GM12865 (cell line): Measurements from ENCODE around the gene ALG14.

ENCODE experiments used
- DNase-seq: peaks from one replicate; pipeline ENCODE4 v3.0.0; 2010; ENCODE audit warnings: low read depth
- H3K4me3 ChIP-seq: 2 replicates; pipeline ENCODE4 v1.5.1; 2011; ENCODE audit warnings: mild to moderate bottlenecking, low read depth, low read length, control low read depth
- CTCF ChIP-seq: IDR thresholded peaks from 2 replicates; pipeline ENCODE4 v1.5.1; 2011; ENCODE audit warnings: low read length, control low read depth, low read depth, inconsistent platforms; ENCODE audit not compliant: insufficient read depth; ENCODE audit errors: missing control alignments

ALG14 gene

GRCh38 chr1:95034506-95034905 lies 38.2 kb downstream of the ALG14 start:
- no peak for TF ChIP-seq CTCF
- no peak for DNase-seq
- no peak overlapping the region for H3K4me3 ChIP-seq

- no peak overlapping the region for H3K4me3 ChIP-seq
- no peak for TF ChIP-seq CTCF
- DNase-seq, result no peak
These were observed 38.9 kb downstream of the ALG14 start for GRCh38 chr1:95033843-95034242.

GRCh38 chr1:95029532-95029931 lies 43.2 kb downstream of the ALG14 start:
- DNase-seq, result no peak
- H3K4me3 ChIP-seq, result no peak overlapping the region
- TF ChIP-seq CTCF, result no peak

GRCh38 chr1:95028954-95029353 lies 43.8 kb downstream of the ALG14 start:
- no peak for TF ChIP-seq CTCF
- H3K4me3 ChIP-seq, result no peak overlapping the region
- DNase-seq, result no peak

- no peak overlapping the region for H3K4me3 ChIP-seq
- DNase-seq, result no peak
- no peak for TF ChIP-seq CTCF
These were observed 45.7 kb downstream of the ALG14 start for GRCh38 chr1:95027046-95027445.

- DNase-seq, result no peak
- no peak for TF ChIP-seq CTCF
- H3K4me3 ChIP-seq, result no peak overlapping the region
These were observed 49.2 kb downstream of the ALG14 start for GRCh38 chr1:95023399-95024043.

GRCh38 chr1:95022644-95022926 lies 50.2 kb downstream of the ALG14 start:
- no peak for TF ChIP-seq CTCF
- no peak for DNase-seq
- no peak overlapping the region for H3K4me3 ChIP-seq
